H1 (cell line): ENCODE results near the gene MED12L. TPM values are rescaled to one million over a fixed set of nuclear protein-coding genes. Genes with fewer than 3 reads are reported as not detected.

Experiments
- BRCA1 ChIP-seq: IDR thresholded peaks from 2 replicates; pipeline ENCODE4 v1.6.1; 2012; ENCODE audit warnings: low read depth, low read length, improper control_type of control experiment
- CBX5 ChIP-seq: fragments of 300-800, 300-1000 bp; sonication (generic); IDR thresholded peaks from 2 replicates; pipeline ENCODE4 v1.7.1; 2016; ENCODE audit warnings: antibody characterized with exemption, low read length, low read depth
- CTBP2 ChIP-seq: IDR thresholded peaks from 2 replicates; pipeline ENCODE4 v1.7.0; 2011; ENCODE audit warnings: borderline replicate concordance, mild to moderate bottlenecking, moderate library complexity, mixed read lengths, low read length; ENCODE audit not compliant: insufficient read depth, insufficient read length
- KDM5A ChIP-seq: fragments of 200-600 bp; IDR thresholded peaks from 2 replicates; pipeline ENCODE4 v1.7.1; 2012; ENCODE audit warnings: mild to moderate bottlenecking, low read length, inconsistent platforms, mixed read lengths
- RXRA ChIP-seq: IDR thresholded peaks from 2 replicates; pipeline ENCODE4 v1.6.1; 2011; ENCODE audit warnings: low read depth, mild to moderate bottlenecking, low read length, moderate library complexity; ENCODE audit not compliant: insufficient read depth
- TAF1 ChIP-seq: IDR thresholded peaks from 2 replicates; pipeline ENCODE4 v1.6.1; 2011; ENCODE audit warnings: mild to moderate bottlenecking, low read depth, low read length
- TBP ChIP-seq: IDR thresholded peaks from 2 replicates; pipeline ENCODE4 v1.6.1; 2011; ENCODE audit warnings: low read depth, low read length, improper control_type of control experiment
- polyA plus RNA-seq, 7 experiments: library from polyadenylated mRNA; depleted of rRNA in 3 of 7; stranded (reverse) in 5 of 7; unstranded in 2 of 7; fragments of >200 nt in 5 of 7; fragments of 200-250 nt in 2 of 7; gene quantifications; 1 replicate in 5 of 7; 2 replicates in 1 of 7; 4 replicates in 1 of 7; pipeline versions ENCODE4 v1.2.1 to v1.2.3, GENCODE V29; 2011 to 2013; ENCODE audit warnings: missing spikeins in 2 of 7, mixed read lengths in 2 of 7
- total RNA-seq: library from RNA; stranded (reverse); fragmentation: NEBNext Ultra II Directional; extraction: Animal tissue kit (Norgen Biotek cat#: 25700); gene quantifications from 2 replicates; pipeline ENCODE4 v1.2.1, GENCODE V29; 2021

MED12L gene
- total and polyA plus RNA-seq, 2 of the 8 experiments (the other 6 are each of a cell fraction or from before 2014, with no cell fraction given): 3.6 to 26.2 TPM

GRCh38 chr3:151478335-151478697 lies 392.9 kb downstream of the MED12L start (continued):
- TF ChIP-seq CBX5: no peak
- TF ChIP-seq BRCA1: no peak
- TF ChIP-seq KDM5A: no peak
- no peak for TF ChIP-seq TAF1
- no peak for TF ChIP-seq RXRA
- TF ChIP-seq CTBP2: no peak
- TF ChIP-seq TBP: no peak
- TF ChIP-seq, all 59 proteins: peak for 0
